Measurements from ENCODE around the gene UQCRC1. TPM values are rescaled to one million over a fixed set of nuclear protein-coding genes. Genes with fewer than 3 reads are reported as not detected.

The UQCRC1 gene
- total and polyA plus RNA-seq, 2 donors (not counting 1 experiment from before 2014, with no cell fraction given) = 99.9 to 132 TPM

DNA sequence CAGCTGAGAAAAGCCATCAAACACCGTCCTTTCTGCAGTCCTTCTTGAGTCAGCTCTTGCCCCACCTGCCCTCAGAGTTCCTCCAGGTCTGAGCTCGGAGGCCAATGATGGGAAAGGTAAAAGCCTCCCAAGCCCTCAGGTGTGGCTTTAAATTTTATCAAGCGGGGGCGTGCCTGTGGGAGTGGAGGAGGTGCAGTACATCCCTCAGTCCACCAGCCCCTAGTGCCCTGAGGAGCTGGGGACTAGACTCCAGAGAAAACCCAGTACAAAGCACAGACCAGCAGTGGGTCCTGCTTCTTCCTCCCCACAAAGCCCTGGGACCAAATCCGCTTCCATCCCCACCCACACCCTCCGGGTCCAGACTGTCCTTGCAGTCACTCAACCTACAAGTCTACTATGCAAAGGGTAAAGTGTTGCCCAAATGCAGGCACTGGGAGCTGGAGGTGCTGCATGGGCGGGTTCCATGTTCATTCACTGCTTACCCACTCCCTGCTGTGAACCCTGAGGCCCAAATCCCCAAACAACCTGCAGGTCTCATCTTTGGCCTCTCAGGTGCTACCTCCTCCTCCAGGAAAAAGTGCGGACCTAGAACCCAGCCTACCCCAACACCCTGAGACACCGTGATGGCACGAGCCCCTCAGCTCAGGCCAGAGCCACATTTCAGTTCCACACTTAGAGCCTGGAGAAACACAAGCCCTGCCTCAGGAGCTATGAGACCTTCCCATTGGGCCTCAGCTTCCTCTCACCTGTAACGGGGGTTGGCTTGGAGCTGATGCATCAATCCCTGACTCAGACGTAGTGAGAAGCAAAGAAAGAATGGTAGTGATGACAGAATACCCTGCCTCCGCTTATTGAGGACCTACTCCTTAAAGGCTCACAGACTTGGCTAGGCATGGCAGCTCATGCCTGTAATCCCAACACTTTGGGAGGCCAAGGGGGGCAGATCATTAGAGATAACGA is 55.3 kb downstream of the UQCRC1 start:
- Mint-ChIP-seq H3K27ac (no peak overlapping the region), H3K4me3 (no peak overlapping the region), H3K27me3 (no peaks in the 10 kb centered on the region), H3K4me1 (peaks cover 19% of the 10 kb centered on the region), H3K9me3 (ENCODE audit: insufficient read depth) (no peaks in the 10 kb centered on the region)
- intact Hi-C loops (cut with micrococcal nuclease) = no loop called here
- Histone ChIP-seq H3K27me3 (replicated peaks in 1 of 4; ENCODE audit: control extremely low read depth in 1 of 4, control insufficient read depth in 3 of 4, insufficient read depth in 4 of 4, low read length in 3 of 4) (no peaks in the 10 kb centered on the region), H3K4me3 (ENCODE audit: control extremely low read depth in 1 of 5, extremely low read depth in 1 of 5, insufficient read depth in 1 of 5, low read depth in 2 of 5, low read length in 4 of 5) (no peak overlapping the region), H3K36me3 (replicated peaks in 1 of 2; ENCODE audit: control extremely low read depth in 1 of 2, control insufficient read depth in 1 of 2, extremely low read depth in 1 of 2, insufficient read depth in 2 of 2, low read length in 1 of 2) (no peaks in the 10 kb centered on the region), H2AFZ (ENCODE audit: insufficient read depth, low read depth, low read length, poor library complexity, severe bottlenecking) (no peak overlapping the region), H3K9ac (ENCODE audit: low read length) (no peak overlapping the region), H3K4me2 (replicated peaks; ENCODE audit: low read depth, low read length, poor library complexity, severe bottlenecking) (no peak overlapping the region), H3K79me2 (ENCODE audit: control insufficient read depth, insufficient read depth, low read length) (no peaks in the 10 kb centered on the region), H3K4me1 (ENCODE audit: control insufficient read depth in 2 of 2, insufficient read depth in 2 of 2, low read length in 2 of 2) (peaks cover 6 to 28% of the 10 kb centered on the region in 2 donors), H4K20me1 (ENCODE audit: control insufficient read depth, insufficient read depth, low read length, poor library complexity, severe bottlenecking) (no peaks in the 10 kb centered on the region), H3K27ac (ENCODE audit: low read length in 2 of 2) (no peak overlapping the region), H3K9me3 (ENCODE audit: control extremely low read depth in 1 of 3, control insufficient read depth in 2 of 3, insufficient read depth in 1 of 3, low read length in 2 of 3) (peaks cover 0 to 3% (median 0%) of the 10 kb centered on the region in 3 donors)
- CTCF ChIA-PET = interaction anchor here (1.0 to 12.9 kb wide), 4 partner anchors 43 to 152 kb away, joined by 3 to 190 read pairs (median 18); no protein-coding TSS in a partner anchor
- POLR2A ChIA-PET = no interaction called here
- TF ChIP-seq EZH2 (IDR thresholded peaks at IDR 0.05; ENCODE audit: borderline replicate concordance, insufficient read depth, low read depth, low read length, poor library complexity, severe bottlenecking) = no peak
- TF ChIP-seq, protein P1, sequence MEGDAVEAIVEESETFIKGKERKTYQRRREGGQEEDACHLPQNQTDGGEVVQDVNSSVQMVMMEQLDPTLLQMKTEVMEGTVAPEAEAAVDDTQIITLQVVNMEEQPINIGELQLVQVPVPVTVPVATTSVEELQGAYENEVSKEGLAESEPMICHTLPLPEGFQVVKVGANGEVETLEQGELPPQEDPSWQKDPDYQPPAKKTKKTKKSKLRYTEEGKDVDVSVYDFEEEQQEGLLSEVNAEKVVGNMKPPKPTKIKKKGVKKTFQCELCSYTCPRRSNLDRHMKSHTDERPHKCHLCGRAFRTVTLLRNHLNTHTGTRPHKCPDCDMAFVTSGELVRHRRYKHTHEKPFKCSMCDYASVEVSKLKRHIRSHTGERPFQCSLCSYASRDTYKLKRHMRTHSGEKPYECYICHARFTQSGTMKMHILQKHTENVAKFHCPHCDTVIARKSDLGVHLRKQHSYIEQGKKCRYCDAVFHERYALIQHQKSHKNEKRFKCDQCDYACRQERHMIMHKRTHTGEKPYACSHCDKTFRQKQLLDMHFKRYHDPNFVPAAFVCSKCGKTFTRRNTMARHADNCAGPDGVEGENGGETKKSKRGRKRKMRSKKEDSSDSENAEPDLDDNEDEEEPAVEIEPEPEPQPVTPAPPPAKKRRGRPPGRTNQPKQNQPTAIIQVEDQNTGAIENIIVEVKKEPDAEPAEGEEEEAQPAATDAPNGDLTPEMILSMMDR (IDR thresholded peaks at IDR 0.05) = no peak
- 91% methylated on average over 8 of the region's 14 CpGs for WGBS (ENCODE audit: insufficient coverage)
- peak; percentile 12 for DNase-seq
- ATAC-seq (ENCODE audit: low read depth) = no peak

DNA sequence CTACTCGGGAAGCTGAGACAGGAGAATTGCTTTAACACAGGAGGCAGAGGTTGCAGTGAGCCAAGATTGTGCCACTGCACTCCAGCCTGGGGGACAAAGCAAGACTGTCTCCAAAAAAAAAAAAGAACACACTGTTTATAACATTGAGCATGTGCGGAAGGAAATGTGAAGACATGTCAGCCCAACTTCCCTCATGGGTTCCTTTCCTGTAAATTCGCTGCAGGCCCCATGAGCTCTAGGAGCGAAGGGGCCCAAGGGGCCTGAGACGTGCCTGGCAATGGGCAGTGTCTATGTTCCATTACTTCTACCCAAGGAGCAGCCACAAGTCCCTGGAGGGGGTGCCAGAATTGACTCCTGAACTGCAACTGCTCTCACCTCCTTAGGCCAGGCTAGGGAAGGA is 56.1 kb downstream of the UQCRC1 start:
- Histone ChIP-seq H3K4me2 (replicated peaks; ENCODE audit: low read depth, low read length, poor library complexity, severe bottlenecking) (no peak overlapping the region), H4K20me1 (ENCODE audit: control insufficient read depth, insufficient read depth, low read length, poor library complexity, severe bottlenecking) (no peaks in the 10 kb centered on the region), H3K27me3 (replicated peaks in 1 of 4; ENCODE audit: control extremely low read depth in 1 of 4, control insufficient read depth in 3 of 4, insufficient read depth in 4 of 4, low read length in 3 of 4) (no peaks in the 10 kb centered on the region), H3K9ac (ENCODE audit: low read length) (no peak overlapping the region), H3K4me1 (ENCODE audit: control insufficient read depth in 2 of 2, insufficient read depth in 2 of 2, low read length in 2 of 2) (peaks cover 6 to 24% of the 10 kb centered on the region in 2 donors), H3K9me3 (ENCODE audit: control extremely low read depth in 1 of 3, control insufficient read depth in 2 of 3, insufficient read depth in 1 of 3, low read length in 2 of 3) (peaks cover 0 to 3% (median 0%) of the 10 kb centered on the region in 3 donors), H3K27ac (ENCODE audit: low read length in 2 of 2) (no peak overlapping the region), H2AFZ (ENCODE audit: insufficient read depth, low read depth, low read length, poor library complexity, severe bottlenecking) (no peak overlapping the region), H3K79me2 (ENCODE audit: control insufficient read depth, insufficient read depth, low read length) (no peaks in the 10 kb centered on the region), H3K36me3 (replicated peaks in 1 of 2; ENCODE audit: control extremely low read depth in 1 of 2, control insufficient read depth in 1 of 2, extremely low read depth in 1 of 2, insufficient read depth in 2 of 2, low read length in 1 of 2) (no peaks in the 10 kb centered on the region), H3K4me3 (ENCODE audit: control extremely low read depth in 1 of 5, extremely low read depth in 1 of 5, insufficient read depth in 1 of 5, low read depth in 2 of 5, low read length in 4 of 5) (no peak overlapping the region)
- CTCF ChIA-PET = interaction anchor here (0.6 to 12.9 kb wide), 6 partner anchors 42 to 784 kb away, joined by 3 to 190 read pairs (median 4); no protein-coding TSS in a partner anchor
- Mint-ChIP-seq H3K27ac (no peak overlapping the region), H3K4me3 (no peak overlapping the region), H3K4me1 (peaks cover 14% of the 10 kb centered on the region), H3K27me3 (no peaks in the 10 kb centered on the region), H3K9me3 (ENCODE audit: insufficient read depth) (no peaks in the 10 kb centered on the region)
- intact Hi-C loops (cut with micrococcal nuclease) = no loop called here
- TF ChIP-seq EZH2 (IDR thresholded peaks at IDR 0.05; ENCODE audit: borderline replicate concordance, insufficient read depth, low read depth, low read length, poor library complexity, severe bottlenecking) = no peak
- TF ChIP-seq, protein P1 (IDR thresholded peaks at IDR 0.05) = no peak
- DNase-seq (no peak), ATAC-seq (ENCODE audit: low read depth) (no peak)
- POLR2A ChIA-PET = no interaction called here
- WGBS (ENCODE audit: insufficient coverage) = 72% methylated on average over 3 of the region's 5 CpGs
